Suprapubic skin (tissue), 4 donors: ENCODE data around the gene PEG3. TPM values are rescaled to one million over a fixed set of nuclear protein-coding genes. Genes with fewer than 3 reads are reported as not detected.

ENCODE experiments used
- DNase-seq, 2 donors: peaks; one replicate each; pipeline ENCODE4 v3.0.0-alpha.2; 2019; ENCODE audit warnings: low spot score in 2 of 2
- H3K27ac ChIP-seq: fragments of 200-600 bp; sonication (generic); one replicate; pipeline ENCODE4 v1.5.1; 2019
- H3K27me3 ChIP-seq: fragments of 200-600 bp; sonication (generic); one replicate; pipeline ENCODE4 v1.5.1; 2019
- H3K36me3 ChIP-seq: fragments of 200-600 bp; sonication (generic); one replicate; pipeline ENCODE4 v1.5.1; 2019
- H3K4me1 ChIP-seq: fragments of 200-600 bp; sonication (generic); one replicate; pipeline ENCODE4 v1.5.1; 2019
- H3K4me3 ChIP-seq: fragments of 200-600 bp; sonication (generic); one replicate; pipeline ENCODE4 v1.5.1; 2019; ENCODE audit warnings: mild to moderate bottlenecking
- H3K9me3 ChIP-seq: fragments of 200-600 bp; sonication (generic); one replicate; pipeline ENCODE4 v1.5.1; 2019
- CTCF ChIP-seq, 2 donors: fragments of 200-600 bp in 1 of 2; fragments of 450-650 bp in 1 of 2; sonication (generic) in 1 of 2; IDR thresholded peaks; one replicate each; pipeline ENCODE4 v1.5.1; 2016 to 2019; ENCODE audit warnings: antibody characterized with exemption in 2 of 2, mild to moderate bottlenecking in 1 of 2, moderate library complexity in 1 of 2
- EP300 ChIP-seq: sonication (generic); formaldehyde crosslinking; IDR thresholded peaks from one replicate; pipeline ENCODE4 v1.6.1; 2017; ENCODE audit warnings: antibody characterized with exemption
- POLR2A ChIP-seq, 2 donors: fragments of 450-650 bp; IDR thresholded peaks; one replicate each; pipeline ENCODE4 v1.6.1; 2017; ENCODE audit warnings: antibody characterized with exemption in 2 of 2, mild to moderate bottlenecking in 2 of 2, moderate library complexity in 2 of 2
- POLR2AphosphoS5 ChIP-seq, 3 donors: sonication (generic); formaldehyde crosslinking; IDR thresholded peaks; one replicate each; pipeline ENCODE4 v1.6.1; 2017; ENCODE audit warnings: antibody characterized with exemption in 3 of 3
- WGBS: methylation state at CpG from one replicate; pipeline ENCODE4 v1.1.5; 2018; 5-methylcytosine and 5-hydroxymethylcytosine counted together
- total RNA-seq, 4 donors: library from RNA; depleted of rRNA; stranded (reverse); fragments of >200 nt; gene quantifications; one replicate each; pipeline ENCODE4 v1.1.0, GENCODE V29; 2016

The PEG3 gene
- total RNA-seq, 4 donors from 2014 or later: 4.0 to 11.5 (median 5.8) TPM

GRCh38 chr19:56834564-56835375 lies 5.8 kb downstream of the PEG3 start:
- WGBS: 69% methylated on average over 5 of the region's 5 CpGs
- Histone ChIP-seq H3K4me3 (no peak overlapping the region), H3K27ac (no peak overlapping the region), H3K27me3 (no peaks in the 10 kb centered on the region), H3K9me3 (no peaks in the 10 kb centered on the region), H3K4me1 (peaks cover 5% of the 10 kb centered on the region), H3K36me3 (no peaks in the 10 kb centered on the region)
- TF ChIP-seq POLR2AphosphoS5 (IDR thresholded peaks at IDR 0.05): no peak
- TF ChIP-seq CTCF (IDR thresholded peaks at IDR 0.05): no peak
- TF ChIP-seq EP300: no peak
- no peak for TF ChIP-seq POLR2A (IDR thresholded peaks at IDR 0.05)
- no peak for DNase-seq

- Histone ChIP-seq H3K4me1 (peaks cover 5% of the 10 kb centered on the region), H3K9me3 (no peaks in the 10 kb centered on the region), H3K27ac (no peak overlapping the region), H3K36me3 (no peaks in the 10 kb centered on the region), H3K27me3 (no peaks in the 10 kb centered on the region), H3K4me3 (no peak overlapping the region)
- 75% methylated on average over 5 of the region's 5 CpGs for WGBS
- DNase-seq: no peak
- TF ChIP-seq POLR2AphosphoS5 (IDR thresholded peaks at IDR 0.05) (no peak), POLR2A (IDR thresholded peaks at IDR 0.05) (no peak)
Measured at GRCh38 chr19:56832352-56832928, 8.1 kb downstream of the PEG3 start.

GRCh38 chr19:56831255-56831654 lies 9.3 kb downstream of the PEG3 start:
- no peaks in the 10 kb centered on the region for H3K36me3 ChIP-seq
- TF ChIP-seq POLR2AphosphoS5 (IDR thresholded peaks at IDR 0.05) (no peak), CTCF (IDR thresholded peaks at IDR 0.05) (no peak), POLR2A (IDR thresholded peaks at IDR 0.05) (no peak), EP300 (no peak)
- 40% methylated on average over 2 of the region's 2 CpGs for WGBS
- no peaks in the 10 kb centered on the region for H3K27me3 ChIP-seq
- no peaks in the 10 kb centered on the region for H3K9me3 ChIP-seq
- no peak overlapping the region for H3K4me3 ChIP-seq
- no peak for DNase-seq
- no peak overlapping the region for H3K27ac ChIP-seq
- no peaks in the 10 kb centered on the region for H3K4me1 ChIP-seq

- Histone ChIP-seq H3K36me3 (no peaks in the 10 kb centered on the region), H3K27ac (no peak overlapping the region), H3K4me1 (no peaks in the 10 kb centered on the region), H3K4me3 (no peak overlapping the region), H3K27me3 (no peaks in the 10 kb centered on the region), H3K9me3 (no peaks in the 10 kb centered on the region)
- no peak for DNase-seq
- TF ChIP-seq EP300 (no peak), POLR2A (IDR thresholded peaks at IDR 0.05) (no peak)
- WGBS: 85% methylated on average over 6 of the region's 6 CpGs
Measured at GRCh38 chr19:56829596-56829995, 10.9 kb downstream of the PEG3 start.

GRCh38 chr19:56827708-56828107 lies 12.8 kb downstream of the PEG3 start:
- DNase-seq: no peak
- Histone ChIP-seq H3K4me1 (no peaks in the 10 kb centered on the region), H3K9me3 (no peaks in the 10 kb centered on the region), H3K36me3 (no peaks in the 10 kb centered on the region), H3K27me3 (no peaks in the 10 kb centered on the region), H3K27ac (no peak overlapping the region), H3K4me3 (no peak overlapping the region)
- 55% methylated on average over 2 of the region's 2 CpGs for WGBS
- no peak for TF ChIP-seq POLR2A (IDR thresholded peaks at IDR 0.05)

- no peak for DNase-seq
- H3K4me3 ChIP-seq: no peak overlapping the region
- WGBS: 92% methylated on average over 6 of the region's 6 CpGs
- no peaks in the 10 kb centered on the region for H3K9me3 ChIP-seq
- no peaks in the 10 kb centered on the region for H3K27me3 ChIP-seq
- TF ChIP-seq CTCF (IDR thresholded peaks at IDR 0.05) (no peak), POLR2AphosphoS5 (IDR thresholded peaks at IDR 0.05) (no peak), POLR2A (IDR thresholded peaks at IDR 0.05) (no peak), EP300 (no peak)
- H3K27ac ChIP-seq: no peak overlapping the region
- no peaks in the 10 kb centered on the region for H3K4me1 ChIP-seq
- peaks cover 12% of the 10 kb centered on the region for H3K36me3 ChIP-seq
Measured at GRCh38 chr19:56823956-56824355, 16.6 kb downstream of the PEG3 start.
